ENCODE data around the gene SSR1.

- TF ChIP-seq CTCF (conservative IDR thresholded peaks at IDR 0.05; ENCODE audit: low read depth, low read length) (no peak), EZH2 (IDR thresholded peaks at IDR 0.05; ENCODE audit: low read length, unreplicated experiment) (no peak), EZH2phosphoT487 (IDR thresholded peaks at IDR 0.05; ENCODE audit: borderline replicate concordance, low read length) (no peak)
Observed at GRCh38 chr6:7311176-7311575, 1.8 kb downstream of the SSR1 start.

All from PC-3 (cell line).